ENCODE data around the gene DCLK2.

GRCh38 chr4:150072471-150072870 lies 5.8 kb upstream of the DCLK2 start:
- TF ChIP-seq CTCF (conservative IDR thresholded peaks at IDR 0.05; ENCODE audit: low read length), result no peak
- no peak for TF ChIP-seq EZH2phosphoT487 (IDR thresholded peaks at IDR 0.05; ENCODE audit: borderline replicate concordance, low read depth, low read length)

All from OCI-LY7 (cell line).